Left lobe of liver (tissue), 2 donors: ENCODE data around the gene HECTD2. TPM values are rescaled to one million over a fixed set of nuclear protein-coding genes. Genes with fewer than 3 reads are reported as not detected.
"Not testable (repeated sequence)": the region's sequence is repeated elsewhere in the genome, so short reads cannot be mapped to it uniquely, and the experiment has no call there.

ENCODE experiments used
- ATAC-seq: fragments of 200-7000 bp; cut with Tn5 transposase; one replicate; pipeline ENCODE4 v1.9.1; 2020; ENCODE audit warnings: mild to moderate bottlenecking, moderate library complexity
- DNase-seq: peaks from one replicate; pipeline ENCODE4 v3.0.0-alpha.2; 2020; ENCODE audit warnings: low spot score
- total RNA-seq: library from RNA; stranded (reverse); gene quantifications from one replicate; pipeline ENCODE4 v1.2.1, GENCODE V29; 2021
- donor health status: DM: no; HTN: no; CAD: no; lungs with moderate emphysema.
- donor health status: DM: no; HTN: yes; CAD: no.

The HECTD2 gene
- total RNA-seq, 1 donor from 2014 or later: 1.7 TPM

- ATAC-seq (peak; percentile 70), DNase-seq (peak; percentile 54)
Observed at GRCh38 chr10:91536111-91536510, 126.0 kb downstream of the HECTD2 start.

GRCh38 chr10:91536733-91537132 is 126.6 kb downstream of the HECTD2 start:
- ATAC-seq (peak; percentile 46), DNase-seq (no peak)

- DNase-seq: no peak
- peak; percentile 62 for ATAC-seq
Observed at GRCh38 chr10:91537614-91538383, 127.7 kb downstream of the HECTD2 start.

- no peak for DNase-seq
- no peak for ATAC-seq
Observed at GRCh38 chr10:91539930-91540329, 129.8 kb downstream of the HECTD2 start.

- ATAC-seq (peak; percentile 9), DNase-seq (no peak)
Observed at GRCh38 chr10:91540733-91541132, 130.6 kb downstream of the HECTD2 start.

- ATAC-seq (no peak), DNase-seq (no peak)
Observed at GRCh38 chr10:91541481-91541880, 131.3 kb downstream of the HECTD2 start.

GRCh38 chr10:91545384-91545783 is 135.2 kb downstream of the HECTD2 start:
- no peak for ATAC-seq
- no peak for DNase-seq

GRCh38 chr10:91545838-91546237 is 135.7 kb downstream of the HECTD2 start:
- ATAC-seq: no peak
- DNase-seq: no peak

- ATAC-seq: no peak
Observed at GRCh38 chr10:91549262-91549661, 139.1 kb downstream of the HECTD2 start.

GRCh38 chr10:91550021-91550420 is 139.9 kb downstream of the HECTD2 start:
- DNase-seq (no peak), ATAC-seq (no peak)

More at GRCh38 chr10:91549262-91549661, 139.1 kb downstream of the HECTD2 start:
- no peak for DNase-seq

- DNase-seq: peak; percentile 64
Observed at GRCh38 chr10:91551856-91552255, 141.7 kb downstream of the HECTD2 start.

GRCh38 chr10:91552274-91553095 is 142.3 kb downstream of the HECTD2 start:
- ATAC-seq: peak; percentile 85
- peak; percentile 81 for DNase-seq

More at GRCh38 chr10:91551856-91552255, 141.7 kb downstream of the HECTD2 start:
- peak; percentile 78 for ATAC-seq

- DNase-seq (no peak), ATAC-seq (no peak)
Observed at GRCh38 chr10:91555455-91555854, 145.3 kb downstream of the HECTD2 start.

GRCh38 chr10:91556691-91557566 is 146.8 kb downstream of the HECTD2 start:
- peak; percentile 81 for DNase-seq
- peak; percentile 65 for ATAC-seq

- DNase-seq: no peak
- ATAC-seq: no peak
Observed at GRCh38 chr10:91557651-91558111, 147.5 kb downstream of the HECTD2 start.

- ATAC-seq (no peak), DNase-seq (no peak)
Observed at GRCh38 chr10:91558473-91558872, 148.3 kb downstream of the HECTD2 start.

GRCh38 chr10:91559169-91559568 is 149.0 kb downstream of the HECTD2 start:
- ATAC-seq (peak; percentile 53), DNase-seq (peak; percentile 67)

GRCh38 chr10:91559750-91560149 is 149.6 kb downstream of the HECTD2 start:
- ATAC-seq: peak; percentile 24
- no peak for DNase-seq

GRCh38 chr10:91560827-91561226 is 150.7 kb downstream of the HECTD2 start:
- DNase-seq, ATAC-seq: not testable (repeated sequence)

- no peak for DNase-seq
- peak; percentile 71 for ATAC-seq
Observed at GRCh38 chr10:91562839-91563581, 152.9 kb downstream of the HECTD2 start.
